CD14-positive monocyte (primary cell): ENCODE data around the gene ITGA2. TPM values are rescaled to one million over a fixed set of nuclear protein-coding genes. Genes with fewer than 3 reads are reported as not detected.

Experiments used
- DNase-seq, 3 donors: peaks; one replicate each; pipeline ENCODE4 v3.0.0-alpha.2; 2011 to 2022
- H2AFZ ChIP-seq: 2 replicates; pipeline ENCODE4 v1.6.0; 2012; ENCODE audit warnings: mild to moderate bottlenecking, low read depth, low read length, inconsistent platforms; ENCODE audit not compliant: insufficient read depth, poor library complexity, severe bottlenecking
- H3K27ac ChIP-seq, 2 donors: 1 replicate in 1 of 2; 2 replicates in 1 of 2; pipeline ENCODE4 v1.5.1; 2012 to 2013; ENCODE audit warnings: low read length in 2 of 2, control low read depth in 1 of 2, inconsistent platforms in 1 of 2, low read depth in 1 of 2, mild to moderate bottlenecking in 1 of 2
- H3K27me3 ChIP-seq, 2 donors: one replicate each; pipeline versions ENCODE4 v1.6.0 to v1.6.1; 2011 to 2013; ENCODE audit warnings: low read length in 2 of 2; ENCODE audit not compliant: control insufficient read depth in 2 of 2, insufficient read depth in 2 of 2
- H3K36me3 ChIP-seq, 2 donors: replicated peaks in 1 of 2; 1 replicate in 1 of 2; 2 replicates in 1 of 2; pipeline versions ENCODE4 v1.5.1 to v1.6.1; 2012 to 2013; ENCODE audit warnings: low read length in 2 of 2, control low read depth in 1 of 2, inconsistent platforms in 1 of 2, mild to moderate bottlenecking in 1 of 2; ENCODE audit not compliant: insufficient read depth in 2 of 2, control insufficient read depth in 1 of 2
- H3K4me1 ChIP-seq, 2 donors: 1 replicate in 1 of 2; 2 replicates in 1 of 2; pipeline versions ENCODE4 v1.5.1 to v1.6.1; 2012 to 2013; ENCODE audit warnings: low read length in 2 of 2, control low read depth in 1 of 2, inconsistent platforms in 1 of 2, mild to moderate bottlenecking in 1 of 2, moderate library complexity in 1 of 2; ENCODE audit not compliant: insufficient read depth in 2 of 2, control insufficient read depth in 1 of 2
- H3K4me2 ChIP-seq: replicated peaks from 2 replicates; pipeline ENCODE3; 2012; ENCODE audit warnings: low read length, moderate library complexity, mild to moderate bottlenecking; ENCODE audit not compliant: poor library complexity, severe bottlenecking; ENCODE audit errors: extremely low read depth
- H3K4me3 ChIP-seq, 3 experiments: fragments of 200-600 bp in 1 of 3; sonication (generic) in 1 of 3; replicated peaks in 1 of 3; 1 replicate in 2 of 3; 2 replicates in 1 of 3; pipeline ENCODE4 v1.5.1; 2011 to 2013; ENCODE audit warnings: low read length in 3 of 3, mild to moderate bottlenecking in 3 of 3, control low read depth in 2 of 3, low read depth in 2 of 3, inconsistent platforms in 1 of 3, moderate library complexity in 1 of 3
- H3K79me2 ChIP-seq: 2 replicates; pipeline ENCODE4 v1.6.0; 2012; ENCODE audit warnings: mild to moderate bottlenecking, control low read depth, inconsistent platforms, low read length, moderate library complexity; ENCODE audit not compliant: insufficient read depth
- H3K9ac ChIP-seq: 2 replicates; pipeline ENCODE4 v1.6.0; 2017; ENCODE audit warnings: low read length, mild to moderate bottlenecking; ENCODE audit not compliant: insufficient read depth, poor library complexity, severe bottlenecking
- H3K9me3 ChIP-seq, 2 donors: replicated peaks in 1 of 2; 1 replicate in 1 of 2; 2 replicates in 1 of 2; pipeline versions ENCODE4 v1.5.1 to v1.6.1; 2012 to 2013; ENCODE audit warnings: low read length in 2 of 2, control low read depth in 1 of 2; ENCODE audit not compliant: control insufficient read depth in 1 of 2, insufficient read depth in 1 of 2
- H4K20me1 ChIP-seq: 2 replicates; pipeline ENCODE4 v1.6.0; 2012; ENCODE audit warnings: mild to moderate bottlenecking, low read length, control low read depth, moderate library complexity; ENCODE audit not compliant: insufficient read depth
- H3K27ac Mint-ChIP-seq, 7 donors: one replicate each; pipeline ENCODE4 v1.8.0; 2020; ENCODE audit warnings: mild to moderate bottlenecking in 7 of 7, mixed read lengths in 7 of 7, moderate library complexity in 6 of 7, inconsistent platforms in 2 of 7
- H3K27me3 Mint-ChIP-seq, 3 donors: one replicate each; pipeline ENCODE4 v1.8.0; 2021 to 2022; ENCODE audit warnings: low read depth in 3 of 3, mild to moderate bottlenecking in 3 of 3, mixed read lengths in 3 of 3, moderate library complexity in 3 of 3, inconsistent platforms in 1 of 3
- H3K36me3 Mint-ChIP-seq, 2 donors: one replicate each; pipeline ENCODE4 v1.8.0; 2020; ENCODE audit warnings: mixed read lengths in 2 of 2, inconsistent platforms in 1 of 2, mild to moderate bottlenecking in 1 of 2
- H3K4me1 Mint-ChIP-seq: one replicate; pipeline ENCODE4 v1.8.0; 2020; ENCODE audit warnings: mild to moderate bottlenecking, mixed read lengths
- H3K4me3 Mint-ChIP-seq, 2 donors: one replicate each; pipeline ENCODE4 v1.8.0; 2020; ENCODE audit warnings: mild to moderate bottlenecking in 2 of 2, mixed read lengths in 2 of 2, moderate library complexity in 1 of 2
- H3K9me3 Mint-ChIP-seq, 7 donors: one replicate each; pipeline ENCODE4 v1.8.0; 2020 to 2022; ENCODE audit warnings: mixed read lengths in 7 of 7, mild to moderate bottlenecking in 6 of 7, moderate library complexity in 6 of 7, inconsistent platforms in 2 of 7
- WGBS: methylation state at CpG from one replicate; pipeline ENCODE4 v1.1.5; 2013; ENCODE audit warnings: missing lambda C conversion rate; ENCODE audit not compliant: insufficient coverage; 5-methylcytosine and 5-hydroxymethylcytosine counted together
- intact Hi-C, 2 donors: fragments of 100-400 bp; cut with micrococcal nuclease; formaldehyde crosslinking; loops; one replicate each; pipeline versions ENCODE4 v1.15.0 to v1.15.1; 2023
- polyA plus RNA-seq, 3 donors: library from polyadenylated mRNA; depleted of rRNA in 1 of 3; unstranded in 2 of 3; stranded (reverse) in 1 of 3; fragments of 300-500 nt in 2 of 3; fragments of >200 nt in 1 of 3; fragmentation: Illumina TruSeq in 2 of 3; gene quantifications; 1 replicate in 2 of 3; 2 replicates in 1 of 3; pipeline ENCODE4 v1.2.3, GENCODE V29; 2012 to 2021
- TF ChIP-seq, protein P1 (sequence below): fragments of 200-600 bp; IDR thresholded peaks from one replicate; pipeline ENCODE4 v1.8.0; 2022; ENCODE audit warnings: antibody characterized with exemption, mild to moderate bottlenecking

The ITGA2 gene
- polyA plus RNA-seq, 3 donors: not detected

DNA sequence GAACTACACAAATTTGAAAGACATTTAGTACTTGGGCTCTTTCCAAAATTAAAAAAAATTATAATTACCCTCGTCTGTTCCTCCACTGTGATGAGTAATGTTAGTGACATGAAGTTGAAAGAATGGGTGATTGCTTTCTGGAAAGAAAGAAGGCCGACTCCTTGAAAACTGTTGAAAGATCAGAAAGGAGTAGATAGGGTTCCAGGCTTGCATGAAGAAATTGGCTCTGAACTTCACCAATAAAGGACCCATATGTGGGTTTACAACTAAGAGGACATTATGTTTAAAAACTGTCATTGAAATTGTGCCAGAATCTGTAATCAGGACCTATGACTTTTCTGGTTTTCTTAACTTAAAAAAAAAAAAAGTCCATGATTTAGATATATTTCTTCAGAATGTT, 141.1 kb downstream of the ITGA2 start:
- TF ChIP-seq, protein P1, sequence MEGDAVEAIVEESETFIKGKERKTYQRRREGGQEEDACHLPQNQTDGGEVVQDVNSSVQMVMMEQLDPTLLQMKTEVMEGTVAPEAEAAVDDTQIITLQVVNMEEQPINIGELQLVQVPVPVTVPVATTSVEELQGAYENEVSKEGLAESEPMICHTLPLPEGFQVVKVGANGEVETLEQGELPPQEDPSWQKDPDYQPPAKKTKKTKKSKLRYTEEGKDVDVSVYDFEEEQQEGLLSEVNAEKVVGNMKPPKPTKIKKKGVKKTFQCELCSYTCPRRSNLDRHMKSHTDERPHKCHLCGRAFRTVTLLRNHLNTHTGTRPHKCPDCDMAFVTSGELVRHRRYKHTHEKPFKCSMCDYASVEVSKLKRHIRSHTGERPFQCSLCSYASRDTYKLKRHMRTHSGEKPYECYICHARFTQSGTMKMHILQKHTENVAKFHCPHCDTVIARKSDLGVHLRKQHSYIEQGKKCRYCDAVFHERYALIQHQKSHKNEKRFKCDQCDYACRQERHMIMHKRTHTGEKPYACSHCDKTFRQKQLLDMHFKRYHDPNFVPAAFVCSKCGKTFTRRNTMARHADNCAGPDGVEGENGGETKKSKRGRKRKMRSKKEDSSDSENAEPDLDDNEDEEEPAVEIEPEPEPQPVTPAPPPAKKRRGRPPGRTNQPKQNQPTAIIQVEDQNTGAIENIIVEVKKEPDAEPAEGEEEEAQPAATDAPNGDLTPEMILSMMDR: no peak
- intact Hi-C loops: no loop called here
- Mint-ChIP-seq H3K36me3 (no peaks in the 10 kb centered on the region), H3K4me3 (no peak overlapping the region), H3K27ac (no peak overlapping the region), H3K27me3 (peaks cover 0 to 2% (median 1%) of the 10 kb centered on the region in 3 donors), H3K9me3 (peaks cover 4 to 25% (median 9%) of the 10 kb centered on the region in 7 donors), H3K4me1 (no peaks in the 10 kb centered on the region)
- Histone ChIP-seq H3K27me3 (no peaks in the 10 kb centered on the region), H3K4me3 (no peak overlapping the region), H3K9me3 (peaks cover 8% of the 10 kb centered on the region in 2 donors), H3K4me1 (no peaks in the 10 kb centered on the region), H3K9ac (no peak overlapping the region), H4K20me1 (no peaks in the 10 kb centered on the region), H3K27ac (no peak overlapping the region), H3K36me3 (no peaks in the 10 kb centered on the region), H3K79me2 (no peaks in the 10 kb centered on the region), H3K4me2 (no peak overlapping the region), H2AFZ (no peak overlapping the region)
- DNase-seq: no peak
- WGBS: no CpG with 5 or more reads among the region's 2 CpGs

DNA sequence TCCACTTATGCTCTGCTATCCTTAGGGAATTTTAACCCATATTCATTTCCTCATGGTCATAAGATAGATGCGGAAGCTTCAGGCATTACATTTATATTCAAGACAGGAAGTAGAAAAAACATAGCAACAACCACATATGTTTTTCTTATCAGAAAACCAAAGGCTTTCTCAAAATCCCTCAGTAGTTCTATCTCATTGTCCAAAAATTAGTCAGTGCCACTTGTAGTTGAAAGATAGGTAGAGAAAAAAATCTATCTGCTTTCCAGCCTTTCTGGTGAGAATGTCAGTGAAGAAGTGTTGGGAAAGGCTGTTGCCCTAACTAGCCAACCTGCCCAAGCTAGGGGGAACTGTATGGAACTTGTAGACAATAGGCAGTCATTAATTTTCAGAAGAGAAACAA, 143.9 kb downstream of the ITGA2 start:
- no CpG with 5 or more reads among the region's 1 CpG for WGBS
- no peak overlapping the region for H3K4me3 Mint-ChIP-seq

More for the DNA sequence above, 143.9 kb downstream of the ITGA2 start:
- H3K4me1 ChIP-seq: no peaks in the 10 kb centered on the region
- no peaks in the 10 kb centered on the region for H4K20me1 ChIP-seq
- no peaks in the 10 kb centered on the region for H3K27me3 ChIP-seq
- no peak overlapping the region for H3K9ac ChIP-seq
- no peak overlapping the region for H3K4me3 ChIP-seq
- peaks cover 0 to 13% (median 5%) of the 10 kb centered on the region in 7 donors for H3K9me3 Mint-ChIP-seq
- no peaks in the 10 kb centered on the region for H3K79me2 ChIP-seq
- intact Hi-C loops: no loop called here
- DNase-seq: no peak
- no peaks in the 10 kb centered on the region for H3K9me3 ChIP-seq
- no peak overlapping the region for H3K4me2 ChIP-seq
- no peaks in the 10 kb centered on the region for H3K36me3 ChIP-seq
- H3K27ac Mint-ChIP-seq: no peak overlapping the region
- H3K27ac ChIP-seq: no peak overlapping the region
- TF ChIP-seq, protein P1: no peak
- no peaks in the 10 kb centered on the region for H3K4me1 Mint-ChIP-seq
- H3K36me3 Mint-ChIP-seq: no peaks in the 10 kb centered on the region
- no peak overlapping the region for H2AFZ ChIP-seq
- H3K27me3 Mint-ChIP-seq: peaks cover 0 to 2% (median 0%) of the 10 kb centered on the region in 3 donors

Other genes with a start within 250 kb of the ITGA2 start
- under 1 TPM; 0.33 to 0.89 (median 0.79) TPM for gene ITGA1, start 201.4 kb upstream of the ITGA2 start, polyA plus RNA-seq
- gene PELO, start 201.4 kb upstream of the ITGA2 start, polyA plus RNA-seq: 1 to 10 TPM; 1.8 to 4.4 (median 2.1) TPM
- 10 to 100 TPM in 2 of 3 donors, 1 to 10 TPM in 1; 4.4 to 20.5 (median 18.4) TPM for gene MOCS2, start 120.4 kb downstream of the ITGA2 start, polyA plus RNA-seq